NCI-H748 (cell line): Measurements from ENCODE around the gene DSG3.

ENCODE experiments used
- DNase-seq: peaks from one replicate; lab custom pipeline; 2025; ENCODE audit not compliant: unreplicated experiment; lab: John Stamatoyannopoulos, UW

The DSG3 gene

GRCh38 chr18:31447530-31448191 is at the start of gene DSG3:
Gene DSG3 (plus strand): TSS chr18:31447741. CDS start chr18:31447878, 137 bp downstream.
- no peak for DNase-seq

GRCh38 chr18:31398191-31398590 is 49.4 kb upstream of the DSG3 start:
- DNase-seq: no peak

GRCh38 chr18:31399306-31400032 is 48.1 kb upstream of the DSG3 start:
- no peak for DNase-seq

GRCh38 chr18:31401156-31402025 is 46.1 kb upstream of the DSG3 start:
- no peak for DNase-seq

GRCh38 chr18:31402026-31402373 is 45.5 kb upstream of the DSG3 start:
- DNase-seq: no peak

GRCh38 chr18:31403409-31403808 is 44.1 kb upstream of the DSG3 start:
- DNase-seq: no peak

- DNase-seq: no peak
Observed at GRCh38 chr18:31407649-31408048, 39.9 kb upstream of the DSG3 start.

GRCh38 chr18:31409276-31409675 is 38.3 kb upstream of the DSG3 start:
- DNase-seq: no peak

GRCh38 chr18:31410716-31411483 is 36.6 kb upstream of the DSG3 start:
- no peak for DNase-seq

- DNase-seq: no peak
Observed at GRCh38 chr18:31413137-31413536, 34.4 kb upstream of the DSG3 start.

GRCh38 chr18:31417850-31418249 is 29.7 kb upstream of the DSG3 start:
- no peak for DNase-seq

GRCh38 chr18:31419457-31419932 is 28.0 kb upstream of the DSG3 start:
- no peak for DNase-seq

GRCh38 chr18:31420032-31420431 is 27.5 kb upstream of the DSG3 start:
- DNase-seq: no peak

GRCh38 chr18:31420524-31420923 is 27.0 kb upstream of the DSG3 start:
- no peak for DNase-seq

GRCh38 chr18:31424383-31424988 is 23.1 kb upstream of the DSG3 start:
- peak; percentile 28 for DNase-seq

- DNase-seq: no peak
Observed at GRCh38 chr18:31426021-31426420, 21.5 kb upstream of the DSG3 start.

- no peak for DNase-seq
Observed at GRCh38 chr18:31426871-31427406, 20.6 kb upstream of the DSG3 start.

GRCh38 chr18:31428211-31428610 is 19.3 kb upstream of the DSG3 start:
- DNase-seq: no peak

GRCh38 chr18:31429623-31430022 is 17.9 kb upstream of the DSG3 start:
- no peak for DNase-seq

- no peak for DNase-seq
Observed at GRCh38 chr18:31430072-31430471, 17.5 kb upstream of the DSG3 start.
